H1 (cell line): ENCODE results near the gene INPP5E. TPM values are rescaled to one million over a fixed set of nuclear protein-coding genes. Genes with fewer than 3 reads are reported as not detected.

Source experiments
- E2F6 ChIP-seq: IDR thresholded peaks from 2 replicates; pipeline ENCODE4 v1.6.1; 2012; ENCODE audit warnings: inconsistent platforms
- KDM4A ChIP-seq: IDR thresholded peaks from one replicate; pipeline ENCODE4 v1.7.1; 2012; ENCODE audit warnings: low read depth, mild to moderate bottlenecking, moderate library complexity, low read length, inconsistent platforms; ENCODE audit not compliant: severe bottlenecking
- POLR2AphosphoS5 ChIP-seq: IDR thresholded peaks from 2 replicates; pipeline ENCODE4 v1.6.1; 2011; ENCODE audit warnings: low read depth, low read length
- RAD21 ChIP-seq, 2 experiments: IDR thresholded peaks in 1 of 2; conservative IDR thresholded peaks in 1 of 2; 2 replicates each; pipeline ENCODE4 v1.6.1; 2011; ENCODE audit warnings: low read depth in 2 of 2, low read length in 2 of 2, improper control_type of control experiment in 1 of 2, inconsistent platforms in 1 of 2, mild to moderate bottlenecking in 1 of 2, moderate library complexity in 1 of 2
- polyA plus RNA-seq, 7 experiments: library from polyadenylated mRNA; depleted of rRNA in 3 of 7; stranded (reverse) in 5 of 7; unstranded in 2 of 7; fragments of >200 nt in 5 of 7; fragments of 200-250 nt in 2 of 7; gene quantifications; 1 replicate in 5 of 7; 2 replicates in 1 of 7; 4 replicates in 1 of 7; pipeline versions ENCODE4 v1.2.1 to v1.2.3, GENCODE V29; 2011 to 2013; ENCODE audit warnings: missing spikeins in 2 of 7, mixed read lengths in 2 of 7
- total RNA-seq: library from RNA; stranded (reverse); fragmentation: NEBNext Ultra II Directional; extraction: Animal tissue kit (Norgen Biotek cat#: 25700); gene quantifications from 2 replicates; pipeline ENCODE4 v1.2.1, GENCODE V29; 2021
- TF ChIP-seq, protein P1 (sequence below): fragments of 300-600 bp; sonication (generic); IDR thresholded peaks from 2 replicates; pipeline ENCODE4 v1.7.1; 2012; ENCODE audit warnings: low read length, moderate library complexity, mild to moderate bottlenecking, inconsistent platforms; ENCODE audit not compliant: insufficient replicate concordance
- TF ChIP-seq, protein P2 (sequence below): IDR thresholded peaks from 2 replicates; pipeline ENCODE4 v1.6.1; 2012; ENCODE audit warnings: low read length, inconsistent platforms

Gene INPP5E
- total and polyA plus RNA-seq, 2 of the 8 experiments (the other 6 are each of a cell fraction or from before 2014, with no cell fraction given), result 8.7 to 11.3 TPM

DNA sequence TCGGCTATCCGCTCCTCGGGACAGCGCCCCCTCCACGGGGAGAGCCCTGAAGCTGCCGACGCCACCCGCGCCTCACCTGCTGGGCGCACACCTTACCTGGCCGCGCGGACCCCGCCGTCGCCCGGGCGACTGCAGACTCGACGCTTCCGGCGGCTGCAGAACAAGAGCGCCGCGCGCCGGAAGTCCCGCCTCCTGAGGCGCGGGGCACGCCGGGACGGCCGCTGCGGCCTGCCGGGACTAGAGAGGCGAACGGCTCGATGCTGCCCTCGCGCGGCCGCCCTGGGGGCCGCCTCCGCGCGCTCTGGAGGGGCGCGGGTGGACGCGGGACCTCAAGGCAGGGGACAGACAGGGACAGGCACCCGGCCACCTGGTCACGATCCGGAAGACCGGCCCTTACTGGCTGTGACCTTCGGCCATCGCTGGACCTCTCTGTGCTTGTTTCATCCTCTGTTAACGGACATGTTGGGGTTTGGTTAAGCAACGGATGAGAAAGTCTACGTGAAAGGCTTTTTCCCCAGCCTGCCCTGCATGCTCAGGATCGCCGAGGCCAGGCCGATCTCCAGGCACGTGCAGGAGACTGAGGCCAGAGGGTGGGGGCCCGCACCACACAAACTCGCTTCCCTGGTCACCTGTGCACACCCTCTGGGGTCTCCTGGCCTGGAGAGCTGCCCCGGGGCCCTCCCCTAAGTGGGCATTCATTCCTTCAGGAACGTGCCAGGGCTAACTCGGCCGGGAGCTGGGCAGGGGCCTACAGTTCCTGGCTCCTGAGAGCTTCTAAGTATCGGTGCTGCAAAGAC, 39.4 kb downstream of the INPP5E start, which contains the start of gene SNAPC4 (continued):
- TF ChIP-seq, protein P1, sequence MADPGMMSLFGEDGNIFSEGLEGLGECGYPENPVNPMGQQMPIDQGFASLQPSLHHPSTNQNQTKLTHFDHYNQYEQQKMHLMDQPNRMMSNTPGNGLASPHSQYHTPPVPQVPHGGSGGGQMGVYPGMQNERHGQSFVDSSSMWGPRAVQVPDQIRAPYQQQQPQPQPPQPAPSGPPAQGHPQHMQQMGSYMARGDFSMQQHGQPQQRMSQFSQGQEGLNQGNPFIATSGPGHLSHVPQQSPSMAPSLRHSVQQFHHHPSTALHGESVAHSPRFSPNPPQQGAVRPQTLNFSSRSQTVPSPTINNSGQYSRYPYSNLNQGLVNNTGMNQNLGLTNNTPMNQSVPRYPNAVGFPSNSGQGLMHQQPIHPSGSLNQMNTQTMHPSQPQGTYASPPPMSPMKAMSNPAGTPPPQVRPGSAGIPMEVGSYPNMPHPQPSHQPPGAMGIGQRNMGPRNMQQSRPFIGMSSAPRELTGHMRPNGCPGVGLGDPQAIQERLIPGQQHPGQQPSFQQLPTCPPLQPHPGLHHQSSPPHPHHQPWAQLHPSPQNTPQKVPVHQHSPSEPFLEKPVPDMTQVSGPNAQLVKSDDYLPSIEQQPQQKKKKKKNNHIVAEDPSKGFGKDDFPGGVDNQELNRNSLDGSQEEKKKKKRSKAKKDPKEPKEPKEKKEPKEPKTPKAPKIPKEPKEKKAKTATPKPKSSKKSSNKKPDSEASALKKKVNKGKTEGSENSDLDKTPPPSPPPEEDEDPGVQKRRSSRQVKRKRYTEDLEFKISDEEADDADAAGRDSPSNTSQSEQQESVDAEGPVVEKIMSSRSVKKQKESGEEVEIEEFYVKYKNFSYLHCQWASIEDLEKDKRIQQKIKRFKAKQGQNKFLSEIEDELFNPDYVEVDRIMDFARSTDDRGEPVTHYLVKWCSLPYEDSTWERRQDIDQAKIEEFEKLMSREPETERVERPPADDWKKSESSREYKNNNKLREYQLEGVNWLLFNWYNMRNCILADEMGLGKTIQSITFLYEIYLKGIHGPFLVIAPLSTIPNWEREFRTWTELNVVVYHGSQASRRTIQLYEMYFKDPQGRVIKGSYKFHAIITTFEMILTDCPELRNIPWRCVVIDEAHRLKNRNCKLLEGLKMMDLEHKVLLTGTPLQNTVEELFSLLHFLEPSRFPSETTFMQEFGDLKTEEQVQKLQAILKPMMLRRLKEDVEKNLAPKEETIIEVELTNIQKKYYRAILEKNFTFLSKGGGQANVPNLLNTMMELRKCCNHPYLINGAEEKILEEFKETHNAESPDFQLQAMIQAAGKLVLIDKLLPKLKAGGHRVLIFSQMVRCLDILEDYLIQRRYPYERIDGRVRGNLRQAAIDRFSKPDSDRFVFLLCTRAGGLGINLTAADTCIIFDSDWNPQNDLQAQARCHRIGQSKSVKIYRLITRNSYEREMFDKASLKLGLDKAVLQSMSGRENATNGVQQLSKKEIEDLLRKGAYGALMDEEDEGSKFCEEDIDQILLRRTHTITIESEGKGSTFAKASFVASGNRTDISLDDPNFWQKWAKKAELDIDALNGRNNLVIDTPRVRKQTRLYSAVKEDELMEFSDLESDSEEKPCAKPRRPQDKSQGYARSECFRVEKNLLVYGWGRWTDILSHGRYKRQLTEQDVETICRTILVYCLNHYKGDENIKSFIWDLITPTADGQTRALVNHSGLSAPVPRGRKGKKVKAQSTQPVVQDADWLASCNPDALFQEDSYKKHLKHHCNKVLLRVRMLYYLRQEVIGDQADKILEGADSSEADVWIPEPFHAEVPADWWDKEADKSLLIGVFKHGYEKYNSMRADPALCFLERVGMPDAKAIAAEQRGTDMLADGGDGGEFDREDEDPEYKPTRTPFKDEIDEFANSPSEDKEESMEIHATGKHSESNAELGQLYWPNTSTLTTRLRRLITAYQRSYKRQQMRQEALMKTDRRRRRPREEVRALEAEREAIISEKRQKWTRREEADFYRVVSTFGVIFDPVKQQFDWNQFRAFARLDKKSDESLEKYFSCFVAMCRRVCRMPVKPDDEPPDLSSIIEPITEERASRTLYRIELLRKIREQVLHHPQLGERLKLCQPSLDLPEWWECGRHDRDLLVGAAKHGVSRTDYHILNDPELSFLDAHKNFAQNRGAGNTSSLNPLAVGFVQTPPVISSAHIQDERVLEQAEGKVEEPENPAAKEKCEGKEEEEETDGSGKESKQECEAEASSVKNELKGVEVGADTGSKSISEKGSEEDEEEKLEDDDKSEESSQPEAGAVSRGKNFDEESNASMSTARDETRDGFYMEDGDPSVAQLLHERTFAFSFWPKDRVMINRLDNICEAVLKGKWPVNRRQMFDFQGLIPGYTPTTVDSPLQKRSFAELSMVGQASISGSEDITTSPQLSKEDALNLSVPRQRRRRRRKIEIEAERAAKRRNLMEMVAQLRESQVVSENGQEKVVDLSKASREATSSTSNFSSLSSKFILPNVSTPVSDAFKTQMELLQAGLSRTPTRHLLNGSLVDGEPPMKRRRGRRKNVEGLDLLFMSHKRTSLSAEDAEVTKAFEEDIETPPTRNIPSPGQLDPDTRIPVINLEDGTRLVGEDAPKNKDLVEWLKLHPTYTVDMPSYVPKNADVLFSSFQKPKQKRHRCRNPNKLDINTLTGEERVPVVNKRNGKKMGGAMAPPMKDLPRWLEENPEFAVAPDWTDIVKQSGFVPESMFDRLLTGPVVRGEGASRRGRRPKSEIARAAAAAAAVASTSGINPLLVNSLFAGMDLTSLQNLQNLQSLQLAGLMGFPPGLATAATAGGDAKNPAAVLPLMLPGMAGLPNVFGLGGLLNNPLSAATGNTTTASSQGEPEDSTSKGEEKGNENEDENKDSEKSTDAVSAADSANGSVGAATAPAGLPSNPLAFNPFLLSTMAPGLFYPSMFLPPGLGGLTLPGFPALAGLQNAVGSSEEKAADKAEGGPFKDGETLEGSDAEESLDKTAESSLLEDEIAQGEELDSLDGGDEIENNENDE, result no peak
- TF ChIP-seq, protein P2, sequence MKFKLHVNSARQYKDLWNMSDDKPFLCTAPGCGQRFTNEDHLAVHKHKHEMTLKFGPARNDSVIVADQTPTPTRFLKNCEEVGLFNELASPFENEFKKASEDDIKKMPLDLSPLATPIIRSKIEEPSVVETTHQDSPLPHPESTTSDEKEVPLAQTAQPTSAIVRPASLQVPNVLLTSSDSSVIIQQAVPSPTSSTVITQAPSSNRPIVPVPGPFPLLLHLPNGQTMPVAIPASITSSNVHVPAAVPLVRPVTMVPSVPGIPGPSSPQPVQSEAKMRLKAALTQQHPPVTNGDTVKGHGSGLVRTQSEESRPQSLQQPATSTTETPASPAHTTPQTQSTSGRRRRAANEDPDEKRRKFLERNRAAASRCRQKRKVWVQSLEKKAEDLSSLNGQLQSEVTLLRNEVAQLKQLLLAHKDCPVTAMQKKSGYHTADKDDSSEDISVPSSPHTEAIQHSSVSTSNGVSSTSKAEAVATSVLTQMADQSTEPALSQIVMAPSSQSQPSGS, result no peak
- TF ChIP-seq KDM4A, result no peak
- peak; percentile 76 for TF ChIP-seq POLR2AphosphoS5
- TF ChIP-seq E2F6, result no peak; the same call in 1 of the 2 replicates
- TF ChIP-seq RAD21 (IDR thresholded peaks at IDR 0.05 in 1 of 2, conservative IDR thresholded peaks at IDR 0.05 in 1 of 2; ENCODE audit: low read depth in 2 of 2, low read length in 2 of 2), result peak; percentile 57 to 77
